Measurements from ENCODE around the gene SUMF1.

SUMF1 gene

DNA sequence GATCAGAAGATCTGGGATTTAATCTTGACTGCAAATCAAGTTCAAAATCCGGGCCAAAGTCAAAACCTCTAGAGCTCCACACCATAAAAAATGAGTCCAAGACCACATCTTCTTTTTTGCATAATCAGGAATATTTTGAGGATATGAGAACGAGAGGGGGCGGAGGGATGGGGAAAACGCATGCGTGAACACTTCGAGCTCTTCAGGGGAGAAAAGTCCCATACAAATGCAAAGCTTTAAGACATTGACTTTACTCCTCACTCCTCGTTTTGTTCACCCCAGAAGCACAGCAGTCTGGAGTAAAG, 68.2 kb downstream of the SUMF1 start:
- no peaks in the 10 kb centered on the region for H3K9me3 ChIP-seq (replicated peaks in 1 of 11)
- peaks cover 9 to 55% (median 13%) of the 10 kb centered on the region in 10 experiments for H3K4me1 ChIP-seq
- no peak overlapping the region for H3K4me3 ChIP-seq
- H3K27me3 ChIP-seq: no peaks in the 10 kb centered on the region
- no peak overlapping the region for H3K9ac ChIP-seq
- TF ChIP-seq Cebpa-rat (IDR thresholded peaks at IDR 0.05): no peak
- no peaks in the 10 kb centered on the region; a peak in 1 of 22 replicates for H4K20me1 ChIP-seq
- no peak overlapping the region for H3K27ac ChIP-seq
- H3K4me2 ChIP-seq: peak overlapping the region in 3 of 11 experiments; percentile 29 to 55 (median 43); a peak in 4 of 22 replicates
- H3K36me3 ChIP-seq: peaks cover 4 to 51% (median 19%) of the 10 kb centered on the region in 11 experiments; a peak in 14 of 22 replicates

DNA sequence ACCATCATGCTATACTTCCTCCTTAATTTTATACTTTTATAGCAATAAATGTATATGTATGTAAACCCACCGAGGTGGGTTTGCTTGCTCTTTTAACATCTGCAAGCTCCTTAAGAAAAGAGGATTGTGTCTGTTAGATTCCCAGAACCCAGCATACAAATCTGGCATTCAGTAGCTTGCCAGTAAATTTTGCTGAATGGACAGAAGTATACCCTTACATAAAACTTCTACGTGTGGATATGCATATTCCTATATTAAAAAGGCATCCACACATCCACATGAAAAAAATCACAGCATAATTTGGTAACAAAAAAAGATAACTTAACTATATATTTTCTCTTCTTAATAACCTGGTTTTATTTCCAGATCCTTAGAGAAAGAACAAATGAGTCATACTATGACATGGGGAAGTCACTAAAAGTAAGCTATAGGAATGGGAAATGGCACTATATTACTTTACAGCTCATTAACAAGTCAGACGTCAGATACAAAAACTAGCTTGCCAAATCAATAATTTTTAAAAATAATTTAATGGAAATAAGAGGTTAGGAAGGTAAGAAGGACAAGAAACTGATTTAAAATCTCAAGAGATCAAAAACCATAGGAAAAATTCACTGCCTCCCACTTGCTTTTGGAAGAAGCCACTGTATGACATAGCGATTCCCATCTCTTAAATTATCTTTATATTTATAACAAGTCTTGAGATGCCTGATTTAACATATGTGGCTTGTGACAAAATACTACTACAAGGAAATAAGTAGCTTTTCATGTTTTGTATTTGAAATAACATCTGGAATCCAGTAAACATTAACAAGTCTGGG, 68.7 kb downstream of the SUMF1 start:
- Histone ChIP-seq H4K20me1 (no peaks in the 10 kb centered on the region; a peak in 1 of 22 replicates), H3K36me3 (peaks cover under 1 to 45% (median 16%) of the 10 kb centered on the region in 11 experiments; a peak in 14 of 22 replicates), H3K27ac (no peak overlapping the region), H3K4me2 (peak overlapping the region in 3 of 11 experiments; percentile 29 to 55 (median 43); a peak in 4 of 22 replicates), H3K4me1 (peaks cover 10 to 60% (median 19%) of the 10 kb centered on the region in 10 experiments), H3K9ac (no peak overlapping the region), H3K27me3 (no peaks in the 10 kb centered on the region), H3K9me3 (replicated peaks in 1 of 11) (no peaks in the 10 kb centered on the region), H3K4me3 (no peak overlapping the region)
- no peak for TF ChIP-seq Cebpa-rat (IDR thresholded peaks at IDR 0.05)

DNA sequence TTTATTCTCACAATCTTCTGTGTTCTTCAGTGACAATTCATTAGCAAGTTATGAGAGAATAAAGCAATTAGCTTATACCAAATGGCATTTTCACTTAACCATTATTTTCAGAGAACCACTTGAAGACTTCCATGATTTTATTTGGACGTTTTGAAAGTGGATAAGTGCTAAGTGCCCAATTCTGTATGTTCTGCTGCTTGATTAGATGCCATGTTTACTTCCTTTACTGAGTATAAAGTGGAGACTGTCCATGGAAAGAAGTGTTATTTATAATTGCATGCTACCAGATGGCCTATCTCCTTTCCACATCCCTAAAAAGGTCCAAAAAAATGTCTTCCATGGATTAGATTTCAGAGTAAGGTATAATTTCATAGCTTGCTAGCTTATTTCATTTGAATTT, 69.6 kb downstream of the SUMF1 start:
- Histone ChIP-seq H3K4me2 (peak overlapping the region in 2 of 11 experiments; percentile 29 to 55; a peak in 1 of 22 replicates), H3K9me3 (replicated peaks in 1 of 11) (no peaks in the 10 kb centered on the region; a peak in 1 of 22 replicates), H3K27me3 (no peaks in the 10 kb centered on the region), H3K4me3 (no peak overlapping the region), H3K9ac (no peak overlapping the region), H3K4me1 (peaks cover 10 to 67% (median 23%) of the 10 kb centered on the region in 10 experiments), H4K20me1 (no peaks in the 10 kb centered on the region; a peak in 1 of 22 replicates), H3K36me3 (peaks cover 0 to 43% (median 15%) of the 10 kb centered on the region in 11 experiments; a peak in 12 of 22 replicates), H3K27ac (no peak overlapping the region)
- TF ChIP-seq Cebpa-rat (IDR thresholded peaks at IDR 0.05): no peak

GRCh38 chr3:4396542-4396941, 70.5 kb downstream of the SUMF1 start:
- peaks cover 0 to 4% (median 2%) of the 10 kb centered on the region in 11 experiments; a peak in 10 of 22 replicates for H3K9me3 ChIP-seq (replicated peaks in 1 of 11)
- H4K20me1 ChIP-seq: no peaks in the 10 kb centered on the region; a peak in 1 of 22 replicates
- no peak overlapping the region for H3K4me3 ChIP-seq
- H3K4me1 ChIP-seq: peaks cover 10 to 67% (median 23%) of the 10 kb centered on the region in 10 experiments
- H3K36me3 ChIP-seq: peaks cover 0 to 38% (median 12%) of the 10 kb centered on the region in 11 experiments; a peak in 16 of 22 replicates
- peak overlapping the region in 4 of 11 experiments; percentile 26 to 49 (median 45); a peak in 6 of 22 replicates for H3K4me2 ChIP-seq
- H3K27me3 ChIP-seq: no peaks in the 10 kb centered on the region
- TF ChIP-seq Cebpa-rat (IDR thresholded peaks at IDR 0.05): no peak
- no peak overlapping the region for H3K9ac ChIP-seq
- H3K27ac ChIP-seq: no peak overlapping the region

GRCh38 chr3:4396006-4396405, 71.1 kb downstream of the SUMF1 start:
- Histone ChIP-seq H3K27ac (no peak overlapping the region), H3K4me2 (peak overlapping the region in 3 of 11 experiments; percentile 44 to 49 (median 46); a peak in 5 of 22 replicates), H3K4me3 (no peak overlapping the region), H3K27me3 (no peaks in the 10 kb centered on the region), H3K36me3 (peaks cover 0 to 38% (median 15%) of the 10 kb centered on the region in 11 experiments; a peak in 16 of 22 replicates), H3K4me1 (peaks cover 10 to 67% (median 23%) of the 10 kb centered on the region in 10 experiments), H3K9me3 (replicated peaks in 1 of 11) (peaks cover 0 to 10% (median 6%) of the 10 kb centered on the region in 11 experiments; a peak in 12 of 22 replicates), H3K9ac (no peak overlapping the region), H4K20me1 (no peaks in the 10 kb centered on the region; a peak in 1 of 22 replicates)
- no peak for TF ChIP-seq Cebpa-rat (IDR thresholded peaks at IDR 0.05)

DNA sequence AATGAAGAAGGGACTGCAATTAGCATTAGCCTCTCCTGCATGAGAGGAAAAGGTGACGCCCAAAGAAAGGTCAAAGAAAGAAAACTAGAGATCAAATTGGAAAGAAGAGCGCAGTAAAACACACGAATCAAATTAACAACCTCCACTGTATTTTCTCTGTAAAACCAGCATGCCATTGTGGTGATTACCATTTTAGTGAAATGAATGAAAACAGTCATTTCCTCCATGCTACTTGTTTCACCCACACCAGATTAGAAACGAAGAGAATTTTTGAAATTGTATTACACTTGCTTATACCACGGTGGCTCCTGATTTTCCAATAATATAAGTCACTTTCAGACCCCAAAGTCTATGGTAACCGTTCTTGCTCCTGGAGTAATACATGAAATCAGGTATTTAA, 71.6 kb downstream of the SUMF1 start:
- no peak overlapping the region for H3K9ac ChIP-seq
- H3K9me3 ChIP-seq (replicated peaks in 1 of 11): peaks cover 0 to 15% (median 8%) of the 10 kb centered on the region in 11 experiments; a peak in 12 of 22 replicates
- H3K36me3 ChIP-seq: peaks cover 0 to 40% (median 17%) of the 10 kb centered on the region in 11 experiments; a peak in 16 of 22 replicates
- no peak overlapping the region for H3K27ac ChIP-seq
- H3K4me2 ChIP-seq: peak overlapping the region in 3 of 11 experiments; percentile 52 to 88 (median 81); a peak in 4 of 22 replicates
- H4K20me1 ChIP-seq: no peaks in the 10 kb centered on the region; a peak in 1 of 22 replicates
- TF ChIP-seq Cebpa-rat (IDR thresholded peaks at IDR 0.05): no peak
- H3K4me3 ChIP-seq: no peak overlapping the region
- no peaks in the 10 kb centered on the region for H3K27me3 ChIP-seq
- H3K4me1 ChIP-seq: peaks cover 10 to 67% (median 23%) of the 10 kb centered on the region in 10 experiments

- no peaks in the 10 kb centered on the region; a peak in 1 of 22 replicates for H4K20me1 ChIP-seq
- peak overlapping the region in 1 of 11 experiments; percentile 1; a peak in 1 of 22 replicates for H3K9ac ChIP-seq
- peaks cover 0 to 40% (median 17%) of the 10 kb centered on the region in 11 experiments; a peak in 17 of 22 replicates for H3K36me3 ChIP-seq
- H3K27me3 ChIP-seq: no peaks in the 10 kb centered on the region
- H3K27ac ChIP-seq: peak overlapping the region in 10 of 11 experiments; percentile 23 to 72 (median 60); a peak in 19 of 22 replicates
- H3K4me1 ChIP-seq: peaks cover 10 to 68% (median 23%) of the 10 kb centered on the region in 10 experiments
- TF ChIP-seq Cebpa-rat (IDR thresholded peaks at IDR 0.05): no peak
- H3K4me2 ChIP-seq: peak overlapping the region; percentile 39 to 88 (median 72)
- H3K9me3 ChIP-seq (replicated peaks in 1 of 11): peaks cover 0 to 16% (median 8%) of the 10 kb centered on the region in 11 experiments; a peak in 12 of 22 replicates
- H3K4me3 ChIP-seq: no peak overlapping the region
These were observed 72.5 kb downstream of the SUMF1 start for GRCh38 chr3:4394567-4394966.

DNA sequence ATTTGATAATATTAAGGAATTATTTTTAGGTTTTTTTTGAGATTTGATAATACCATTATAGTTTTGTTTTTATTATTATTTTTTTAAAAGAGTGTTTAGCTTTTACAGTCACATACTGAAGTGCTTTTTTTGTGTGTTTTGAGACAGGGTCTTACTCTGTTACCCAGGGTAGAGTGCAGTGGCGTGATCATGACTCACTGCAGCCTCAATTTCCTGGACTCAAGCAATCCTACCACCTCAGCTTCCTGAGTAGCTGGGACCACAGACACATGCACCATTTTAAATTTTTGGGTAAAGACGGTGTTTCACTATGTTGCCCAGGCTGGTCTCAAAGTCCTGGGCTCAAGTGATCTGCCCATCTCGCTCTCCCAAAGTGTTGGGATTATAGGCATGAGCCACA, 73.0 kb downstream of the SUMF1 start:
- TF ChIP-seq Cebpa-rat (IDR thresholded peaks at IDR 0.05): no peak
- Histone ChIP-seq H3K9ac (peak overlapping the region in 2 of 11 experiments; percentile 1 to 8; a peak in 2 of 22 replicates), H3K36me3 (peaks cover 0 to 38% (median 17%) of the 10 kb centered on the region in 11 experiments; a peak in 17 of 22 replicates), H3K27ac (peak overlapping the region in 10 of 11 experiments; percentile 23 to 72 (median 60); a peak in 19 of 22 replicates), H3K4me3 (0 out of 20 replicates have a peak overlapping the region, but pooled peaks of 2 of the 10 experiments have one; percentile 11 to 41), H3K9me3 (replicated peaks in 1 of 11) (peaks cover 0 to 16% (median 8%) of the 10 kb centered on the region in 11 experiments; a peak in 12 of 22 replicates), H4K20me1 (no peaks in the 10 kb centered on the region; a peak in 1 of 22 replicates), H3K27me3 (no peaks in the 10 kb centered on the region), H3K4me2 (peak overlapping the region; percentile 39 to 88 (median 72)), H3K4me1 (peaks cover 10 to 70% (median 23%) of the 10 kb centered on the region in 10 experiments)
